Activated CD8-positive, alpha-beta T cell treated with anti-CD3 and anti-CD28 coated beads, Interleukin-2, amount 10 ng/mL, durations not matched to agents 7 days and 5 days (primary cell): Measurements from ENCODE around the gene F3. TPM values are rescaled to one million over a fixed set of nuclear protein-coding genes. Genes with fewer than 3 reads are reported as not detected.
A peak's percentile ranks its signal among the peaks of the same experiment; 100 is the strongest.

Source experiments
- ATAC-seq: fragments of 150-1000 bp; cut with Tn5 transposase; one replicate; pipeline ENCODE4 v1.10.0; 2021; ENCODE audit warnings: moderate library complexity
- CTCF ChIA-PET: fragments of 350-600 bp; sonication (Branson Sonifier 250); formaldehyde crosslinking; loops from one replicate; lab custom pipeline; 2021; ENCODE audit warnings: antibody characterized with exemption; lab: Charles Lee
- POLR2A ChIA-PET: fragments of 350-600 bp; sonication (Branson Sonifier 250); formaldehyde crosslinking; loops from one replicate; lab custom pipeline; 2021; ENCODE audit warnings: antibody characterized with exemption; lab: Charles Lee
- DNase-seq: peaks from one replicate; pipeline ENCODE4 v3.0.0-alpha.2; 2020
- H3K27ac Mint-ChIP-seq: one replicate; pipeline ENCODE4 v1.8.0; 2021; ENCODE audit warnings: mild to moderate bottlenecking, mixed read lengths
- H3K27me3 Mint-ChIP-seq: one replicate; pipeline ENCODE4 v1.8.0; 2021; ENCODE audit warnings: low read depth, mixed read lengths
- H3K36me3 Mint-ChIP-seq: one replicate; pipeline ENCODE4 v1.8.0; 2021; ENCODE audit warnings: low read depth, mixed read lengths
- H3K4me1 Mint-ChIP-seq: one replicate; pipeline ENCODE4 v1.8.0; 2021; ENCODE audit warnings: low read depth, mixed read lengths
- H3K4me3 Mint-ChIP-seq: one replicate; pipeline ENCODE4 v1.8.0; 2021; ENCODE audit warnings: mild to moderate bottlenecking, mixed read lengths
- H3K9me3 Mint-ChIP-seq: one replicate; pipeline ENCODE4 v1.8.0; 2022; ENCODE audit warnings: mixed read lengths; ENCODE audit not compliant: insufficient read depth
- total RNA-seq, 2 experiments: library from RNA; stranded (reverse); gene quantifications; one replicate each; pipeline ENCODE4 v1.2.3, GENCODE V29; 2021

Gene F3
- total RNA-seq, 2 experiments from 2014 or later = not detected

- POLR2A ChIA-PET = no interaction called here
- DNase-seq (peak; percentile 48), ATAC-seq (peak; percentile 88)
- no peaks in the 10 kb centered on the region for H3K4me1 Mint-ChIP-seq
- H3K27ac Mint-ChIP-seq = no peak overlapping the region
- peaks cover 9% of the 10 kb centered on the region for H3K36me3 Mint-ChIP-seq
- CTCF ChIA-PET = interaction anchor here (0.6 to 3.2 kb wide), 20 partner anchors 10 to 562 kb away, joined by 3 to 59 read pairs (median 5); no protein-coding TSS in a partner anchor
- no peak overlapping the region for H3K4me3 Mint-ChIP-seq
- no peaks in the 10 kb centered on the region for H3K9me3 Mint-ChIP-seq
- H3K27me3 Mint-ChIP-seq = no peaks in the 10 kb centered on the region
These were observed 60.1 kb downstream of the F3 start for GRCh38 chr1:94481473-94481933.

GRCh38 chr1:94479682-94480081 is 61.9 kb downstream of the F3 start:
- H3K27me3 Mint-ChIP-seq = no peaks in the 10 kb centered on the region
- no peak overlapping the region for H3K4me3 Mint-ChIP-seq
- H3K9me3 Mint-ChIP-seq = no peaks in the 10 kb centered on the region
- DNase-seq = no peak
- ChIA-PET CTCF (interaction anchor here (1.5 to 2.2 kb wide), 2 partner anchors 9 to 325 kb away, joined by 4 to 11 read pairs; no protein-coding TSS in a partner anchor), POLR2A (no interaction called here)
- no peaks in the 10 kb centered on the region for H3K4me1 Mint-ChIP-seq
- peaks cover 11% of the 10 kb centered on the region for H3K36me3 Mint-ChIP-seq
- ATAC-seq = no peak
- no peak overlapping the region for H3K27ac Mint-ChIP-seq

Other genes with a start within 250 kb of the F3 start
- gene ABCD3, start 123.4 kb downstream of the F3 start, total RNA-seq = 10 to 100 TPM; 25.0 to 25.2 TPM